ENCODE data around the gene DMXL2.

DNA sequence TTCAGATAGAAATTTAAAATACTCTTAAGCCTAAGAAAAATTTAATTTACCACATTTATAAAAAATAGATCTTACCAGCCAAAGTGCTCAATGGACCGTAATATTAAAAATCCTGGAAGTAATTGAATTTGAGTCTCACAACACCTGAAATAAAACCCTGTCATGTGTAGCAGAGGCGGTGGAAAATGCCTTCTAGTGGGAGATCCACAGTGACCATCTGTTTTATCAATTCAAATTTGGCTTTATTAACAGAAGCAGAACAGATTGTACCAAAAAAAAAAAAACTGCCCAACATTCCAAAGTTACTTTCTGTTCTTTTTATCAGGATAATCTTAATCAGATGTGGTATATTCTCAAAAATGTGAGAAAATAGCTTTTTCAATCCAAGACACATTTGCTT lies 71.7 kb downstream of the DMXL2 start:
- TF ChIP-seq, protein P1, sequence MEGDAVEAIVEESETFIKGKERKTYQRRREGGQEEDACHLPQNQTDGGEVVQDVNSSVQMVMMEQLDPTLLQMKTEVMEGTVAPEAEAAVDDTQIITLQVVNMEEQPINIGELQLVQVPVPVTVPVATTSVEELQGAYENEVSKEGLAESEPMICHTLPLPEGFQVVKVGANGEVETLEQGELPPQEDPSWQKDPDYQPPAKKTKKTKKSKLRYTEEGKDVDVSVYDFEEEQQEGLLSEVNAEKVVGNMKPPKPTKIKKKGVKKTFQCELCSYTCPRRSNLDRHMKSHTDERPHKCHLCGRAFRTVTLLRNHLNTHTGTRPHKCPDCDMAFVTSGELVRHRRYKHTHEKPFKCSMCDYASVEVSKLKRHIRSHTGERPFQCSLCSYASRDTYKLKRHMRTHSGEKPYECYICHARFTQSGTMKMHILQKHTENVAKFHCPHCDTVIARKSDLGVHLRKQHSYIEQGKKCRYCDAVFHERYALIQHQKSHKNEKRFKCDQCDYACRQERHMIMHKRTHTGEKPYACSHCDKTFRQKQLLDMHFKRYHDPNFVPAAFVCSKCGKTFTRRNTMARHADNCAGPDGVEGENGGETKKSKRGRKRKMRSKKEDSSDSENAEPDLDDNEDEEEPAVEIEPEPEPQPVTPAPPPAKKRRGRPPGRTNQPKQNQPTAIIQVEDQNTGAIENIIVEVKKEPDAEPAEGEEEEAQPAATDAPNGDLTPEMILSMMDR (IDR thresholded peaks at IDR 0.05; ENCODE audit: poor library complexity): no peak
- no peak for TF ChIP-seq EZH2 (IDR thresholded peaks at IDR 0.05; ENCODE audit: borderline replicate concordance)

Data from hepatocyte (in vitro differentiated cells).